ENCODE measurements around the gene CEBPE.

CEBPE gene

GRCh38 chr14:23101986-23102625 lies 16.9 kb downstream of the CEBPE start:
- DNase-seq: no peak
- peaks cover 22% of the 10 kb centered on the region for H3K36me3 Mint-ChIP-seq (ENCODE audit: low read depth)
- H3K4me3 Mint-ChIP-seq: no peak overlapping the region
- peaks cover 31% of the 10 kb centered on the region for H3K4me1 Mint-ChIP-seq
- TF ChIP-seq CTCF (IDR thresholded peaks at IDR 0.05): no peak
- no peak overlapping the region for H3K27ac Mint-ChIP-seq
- no peaks in the 10 kb centered on the region for H3K9me3 Mint-ChIP-seq
- H3K27me3 Mint-ChIP-seq (ENCODE audit: low read depth, poor library complexity): peaks cover 16% of the 10 kb centered on the region

- Mint-ChIP-seq H3K36me3 (ENCODE audit: low read depth) (peaks cover 25% of the 10 kb centered on the region), H3K27me3 (ENCODE audit: low read depth, poor library complexity) (peaks cover 16% of the 10 kb centered on the region), H3K4me1 (peaks cover 25% of the 10 kb centered on the region), H3K27ac (no peak overlapping the region), H3K9me3 (no peaks in the 10 kb centered on the region), H3K4me3 (no peak overlapping the region)
- DNase-seq: no peak
- no peak for TF ChIP-seq CTCF (IDR thresholded peaks at IDR 0.05)
Measured at GRCh38 chr14:23101213-23101970, 17.7 kb downstream of the CEBPE start.

GRCh38 chr14:23099212-23099861 lies 19.7 kb downstream of the CEBPE start:
- H3K36me3 Mint-ChIP-seq (ENCODE audit: low read depth): peaks cover 25% of the 10 kb centered on the region
- H3K27ac Mint-ChIP-seq: no peak overlapping the region
- H3K4me1 Mint-ChIP-seq: peaks cover 10% of the 10 kb centered on the region
- no peak for DNase-seq
- TF ChIP-seq CTCF (IDR thresholded peaks at IDR 0.05): no peak
- H3K9me3 Mint-ChIP-seq: no peaks in the 10 kb centered on the region
- H3K4me3 Mint-ChIP-seq: no peak overlapping the region
- H3K27me3 Mint-ChIP-seq (ENCODE audit: low read depth, poor library complexity): peaks cover 10% of the 10 kb centered on the region

GRCh38 chr14:23097786-23098185 lies 21.3 kb downstream of the CEBPE start:
- H3K9me3 Mint-ChIP-seq: no peaks in the 10 kb centered on the region
- no peak overlapping the region for H3K4me3 Mint-ChIP-seq
- no peaks in the 10 kb centered on the region for H3K4me1 Mint-ChIP-seq
- peaks cover 25% of the 10 kb centered on the region for H3K36me3 Mint-ChIP-seq (ENCODE audit: low read depth)
- TF ChIP-seq CTCF (IDR thresholded peaks at IDR 0.05): no peak
- H3K27ac Mint-ChIP-seq: peak overlapping the region; percentile 6
- no peaks in the 10 kb centered on the region for H3K27me3 Mint-ChIP-seq (ENCODE audit: low read depth, poor library complexity)
- DNase-seq: no peak

- Mint-ChIP-seq H3K36me3 (ENCODE audit: low read depth) (peaks cover 39% of the 10 kb centered on the region), H3K4me3 (no peak within 1 kb of the TSS), H3K9me3 (no peaks in the 10 kb centered on the region), H3K27me3 (ENCODE audit: low read depth, poor library complexity) (no peaks in the 10 kb centered on the region), H3K4me1 (peaks cover 6% of the 10 kb centered on the region), H3K27ac (no peak within 1 kb of the TSS)
- peak; percentile 100 for DNase-seq
- TF ChIP-seq CTCF (IDR thresholded peaks at IDR 0.05): no peak
Measured at GRCh38 chr14:23095196-23096108, 23.6 kb downstream of the CEBPE start, which contains the start of gene C14orf119. Gene C14orf119 (plus strand): TSS chr14:23095505. CDS start chr14:23097659, 2,154 bp downstream.

Data from nephron progenitor cell (in vitro differentiated cells).